Activated CD4-positive, alpha-beta T cell treated with anti-CD3 and anti-CD28 coated beads, Interleukin-10, Interleukin-2, amounts not matched to agents 100 ng/mL and 50 ng/mL, durations not matched to agents 16 hours and 8 hours (primary cell): ENCODE measurements around the gene ZHX3.
"Not testable (repeated sequence)": the region's sequence is repeated elsewhere in the genome, so short reads cannot be mapped to it uniquely, and the experiment has no call there.

Experiments
- DNase-seq: peaks from one replicate; pipeline ENCODE4 v3.0.0-alpha.2; 2020

The ZHX3 gene

DNA sequence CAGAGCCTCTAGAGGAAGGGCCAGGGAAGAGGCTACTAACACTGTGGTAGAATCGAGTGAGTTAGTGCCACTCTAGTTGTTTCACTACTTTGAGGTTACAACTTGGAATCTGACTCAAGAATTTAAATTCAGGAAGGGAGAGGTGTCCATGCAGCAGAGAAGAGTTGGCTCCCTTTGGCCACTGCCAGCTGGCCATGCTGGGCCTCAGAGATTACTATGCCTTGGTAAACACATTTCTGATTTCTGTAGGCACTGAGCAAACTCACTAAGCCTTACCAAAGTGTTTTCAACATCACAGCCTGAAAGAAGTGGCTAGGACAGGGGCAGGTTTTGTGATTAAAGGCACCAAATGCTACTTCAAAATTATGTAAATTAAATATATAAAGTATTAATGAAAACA is 61.9 kb downstream of the ZHX3 start:
- no peak for DNase-seq

DNA sequence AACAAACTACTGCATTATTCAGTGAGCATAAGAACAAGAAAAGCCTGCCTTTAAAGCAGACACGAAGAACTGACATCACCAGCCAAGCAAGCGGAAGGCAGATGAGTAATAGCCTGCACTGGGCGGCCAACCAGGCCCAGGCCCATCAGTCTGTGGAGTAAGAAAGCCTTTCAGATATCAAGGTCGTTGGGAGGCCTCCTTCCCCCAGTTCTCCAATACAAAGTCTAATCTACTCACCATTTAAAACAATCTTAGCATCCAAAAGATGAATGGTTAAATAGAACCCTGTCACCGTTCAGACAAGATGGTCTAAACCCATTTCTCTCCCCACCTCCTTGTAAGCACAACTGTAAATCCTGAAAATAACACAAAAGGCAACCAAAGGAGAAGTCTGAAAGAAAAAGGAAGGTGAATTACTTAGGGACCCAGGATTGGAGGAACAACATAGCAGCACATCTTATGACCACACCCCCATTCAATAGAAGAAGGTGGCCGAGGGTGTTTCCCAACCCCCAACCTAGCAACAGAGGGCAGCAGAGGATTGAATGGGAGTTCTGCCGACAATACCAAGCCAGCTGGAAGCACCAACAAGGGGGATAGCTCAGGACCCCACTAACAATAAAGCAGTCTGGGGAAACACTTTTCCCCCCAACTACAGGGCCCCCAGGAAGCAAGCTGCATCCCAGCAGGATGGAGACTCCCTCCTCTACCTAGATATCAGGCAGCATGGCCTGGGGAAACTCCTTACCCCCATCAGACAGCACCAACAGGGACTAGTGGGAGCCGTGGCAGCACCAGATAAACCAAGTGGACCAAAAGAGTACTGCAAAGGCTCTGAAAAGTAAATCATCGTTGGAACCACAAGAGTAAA is 67.9 kb downstream of the ZHX3 start:
- DNase-seq = peak; percentile 10

DNA sequence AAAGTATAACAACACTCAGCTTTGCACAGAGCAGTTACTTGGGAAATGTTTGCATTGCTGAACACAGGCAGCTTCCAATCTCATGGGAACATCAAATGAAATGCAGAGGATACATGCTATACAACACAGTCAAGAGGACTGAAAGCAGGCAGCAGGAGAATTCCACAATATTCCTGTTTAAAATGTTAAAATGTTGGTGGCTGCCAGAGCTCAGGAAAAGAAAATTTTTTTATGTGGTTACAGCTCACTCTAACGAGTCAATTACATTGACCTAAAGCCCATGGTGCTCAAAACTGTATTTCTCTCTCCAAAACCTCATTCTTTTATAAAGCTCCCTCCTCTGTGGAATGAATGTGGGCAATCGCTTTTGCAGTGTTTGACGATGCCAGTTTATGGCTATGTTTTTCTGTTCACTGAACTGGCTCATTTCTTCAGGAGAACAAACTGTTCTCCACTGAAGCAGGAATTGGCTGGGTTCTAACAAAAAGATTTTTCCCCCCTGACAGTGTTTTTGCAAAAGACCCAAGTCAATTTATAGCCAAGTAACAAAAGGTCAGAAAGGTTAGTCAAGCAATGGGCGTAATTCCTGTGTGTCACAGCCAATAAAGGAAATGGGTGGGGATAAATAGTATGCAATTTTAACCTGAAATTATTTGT is 69.0 kb downstream of the ZHX3 start:
- no peak for DNase-seq

DNA sequence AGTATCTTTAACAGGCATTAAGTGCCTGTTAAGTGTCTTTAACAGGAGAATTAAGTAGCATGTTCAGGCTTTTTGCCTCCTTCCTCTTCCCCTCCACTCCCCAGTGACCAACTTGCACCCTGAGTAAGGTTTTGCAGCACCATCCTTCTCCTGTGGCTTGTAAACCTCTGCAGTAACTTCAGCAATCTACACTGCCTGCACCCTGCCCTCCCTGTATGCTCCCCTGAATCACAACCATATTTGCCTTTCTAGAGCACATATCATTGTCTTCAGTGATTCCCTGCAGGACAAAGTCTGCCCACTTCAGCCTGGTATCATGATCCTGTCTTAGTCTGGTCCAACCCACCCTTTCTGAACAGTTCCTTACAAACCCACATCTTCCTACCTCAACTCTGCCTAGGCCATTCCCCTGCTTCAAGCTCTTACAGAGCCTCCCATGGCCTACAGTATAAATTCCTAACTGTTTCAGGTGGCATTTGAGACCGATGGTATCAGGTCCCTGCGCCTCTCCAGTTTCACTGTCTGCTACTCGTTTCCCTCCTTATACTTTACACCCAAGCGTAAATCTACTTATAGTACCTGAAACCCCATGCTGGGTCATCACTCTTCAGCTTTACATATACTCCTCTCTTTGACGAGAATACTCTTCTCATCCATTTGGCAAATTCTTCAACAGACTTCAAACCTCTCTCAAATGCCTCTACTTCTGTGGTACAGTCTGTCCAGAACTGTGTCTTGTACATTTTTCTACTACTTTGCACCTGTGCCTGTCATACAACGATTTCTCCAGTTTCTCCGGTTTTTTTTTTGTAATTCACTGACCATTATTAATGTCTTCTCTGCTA is 69.8 kb downstream of the ZHX3 start:
- no peak for DNase-seq

DNA sequence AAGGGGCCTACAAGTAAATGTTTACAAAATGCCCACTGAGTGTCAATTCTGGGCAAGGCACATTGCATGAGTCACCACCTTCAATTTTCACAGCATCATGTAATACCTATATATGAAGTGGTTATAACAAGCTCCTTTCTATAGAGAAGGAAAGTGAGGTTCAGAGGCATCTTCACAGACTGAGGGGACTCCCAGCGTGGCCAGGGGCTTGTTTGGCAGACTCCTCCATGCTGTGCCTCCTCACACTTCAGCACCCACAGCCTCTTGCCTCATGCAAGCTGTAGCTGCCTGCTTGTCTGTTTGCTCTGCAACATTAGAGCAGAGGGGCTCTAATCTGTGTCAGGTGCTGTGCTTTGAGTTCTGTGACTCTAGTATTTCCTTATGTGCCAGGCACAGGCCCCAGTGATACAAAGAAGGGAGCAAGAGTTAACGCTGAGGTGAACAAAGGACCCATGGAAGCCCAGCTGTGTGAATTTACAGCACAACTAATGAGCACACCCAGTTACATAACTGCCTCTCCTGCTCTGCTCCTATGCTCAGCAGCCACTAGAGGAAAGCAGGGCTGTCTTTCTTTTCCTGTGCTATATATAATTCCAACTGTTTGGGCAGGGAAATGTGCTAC is 72.3 kb downstream of the ZHX3 start:
- DNase-seq = no peak

DNA sequence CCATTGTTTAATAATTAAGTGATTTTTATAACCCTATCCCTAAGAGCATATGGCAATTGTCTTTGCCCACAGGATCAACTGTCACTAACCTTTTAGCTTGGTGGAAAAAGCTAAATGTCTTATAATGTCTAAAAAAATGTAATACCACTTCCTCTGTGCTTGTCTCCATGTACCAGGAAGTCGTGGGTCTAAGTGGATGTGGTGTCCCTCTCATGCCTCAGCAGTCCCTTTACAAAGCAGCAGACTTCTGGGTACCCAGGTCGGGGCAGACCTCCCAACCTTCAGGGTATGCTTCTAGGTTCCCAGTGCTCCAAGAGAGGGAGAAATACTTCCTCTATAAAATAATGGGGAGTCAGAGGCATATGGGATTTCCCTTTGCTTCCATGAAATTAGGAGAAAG is 74.7 kb downstream of the ZHX3 start:
- DNase-seq = no peak

DNA sequence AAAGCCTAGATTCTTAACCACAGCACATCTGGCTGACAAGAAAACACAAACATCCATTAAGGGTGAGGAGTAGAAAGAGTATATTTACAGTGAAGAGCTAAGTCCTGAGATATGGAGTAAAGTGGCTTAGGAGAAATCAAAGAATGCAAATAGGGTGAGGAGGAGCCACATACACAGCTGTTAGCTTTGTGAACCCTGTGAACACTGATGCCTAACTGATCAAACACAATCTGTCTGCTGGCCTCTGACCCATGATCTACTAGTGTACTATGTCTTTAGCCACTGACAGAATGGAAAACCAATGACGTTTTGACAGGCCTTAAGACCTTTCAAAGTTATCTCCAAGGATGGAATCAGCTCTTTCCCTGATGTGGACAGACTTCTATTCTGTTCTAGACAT is 75.2 kb downstream of the ZHX3 start:
- DNase-seq = no peak

DNA sequence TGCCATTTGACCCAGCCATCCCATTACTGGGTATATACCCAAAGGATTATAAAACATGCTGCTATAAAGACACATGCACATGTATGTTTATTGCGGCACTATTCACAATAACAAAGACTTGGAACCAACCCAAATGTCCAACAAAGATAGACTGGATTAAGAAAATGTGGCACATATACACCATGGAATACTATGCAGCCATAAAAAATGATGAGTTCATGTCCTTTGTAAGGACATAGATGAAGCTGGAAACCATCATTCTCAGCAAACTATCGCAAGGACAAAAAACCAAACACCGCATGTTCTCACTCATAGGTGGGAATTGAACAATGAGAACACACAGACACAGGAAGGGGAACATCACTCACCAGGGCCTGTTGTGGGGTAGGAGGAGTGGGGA is 80.3 kb downstream of the ZHX3 start:
- not testable (repeated sequence) for DNase-seq

DNA sequence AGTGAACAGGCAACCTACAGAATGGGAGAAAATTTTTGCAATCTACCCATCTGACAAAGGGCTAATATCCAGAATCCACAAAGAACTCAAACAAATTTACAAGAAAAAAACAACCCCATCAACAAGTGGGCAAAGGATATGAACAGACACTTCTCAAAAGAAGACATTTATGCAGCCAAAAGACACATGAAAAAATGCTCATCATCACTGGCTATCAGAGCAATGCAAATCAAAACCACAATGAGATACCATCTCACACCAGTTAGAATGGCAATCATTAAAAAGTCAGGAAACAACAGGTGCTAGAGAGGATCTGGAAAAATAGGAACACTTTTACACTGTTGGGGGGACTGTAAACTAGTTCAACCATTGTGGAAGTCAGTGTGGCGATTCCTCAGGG is 80.7 kb downstream of the ZHX3 start:
- DNase-seq = not testable (repeated sequence)

DNA sequence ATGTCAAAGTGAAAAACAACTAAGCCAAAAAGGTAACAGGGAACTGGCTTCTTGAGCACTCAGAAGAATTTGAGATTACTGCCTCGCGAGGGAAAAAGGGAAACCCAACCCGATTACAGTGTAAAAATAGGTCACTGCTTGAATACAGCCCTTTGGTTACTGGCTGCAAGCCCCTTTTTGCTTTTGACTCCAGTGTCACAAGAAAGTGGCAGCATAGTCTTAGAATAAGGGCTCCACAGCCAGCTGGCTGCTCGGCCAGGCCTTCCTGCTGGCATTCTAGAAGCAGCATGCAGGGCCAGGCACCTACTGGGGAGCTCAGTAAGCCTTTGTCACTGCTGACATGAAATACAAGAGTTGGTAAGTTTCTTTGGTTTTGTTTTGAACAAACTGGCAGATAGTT is 83.0 kb downstream of the ZHX3 start:
- DNase-seq = peak; percentile 21

DNA sequence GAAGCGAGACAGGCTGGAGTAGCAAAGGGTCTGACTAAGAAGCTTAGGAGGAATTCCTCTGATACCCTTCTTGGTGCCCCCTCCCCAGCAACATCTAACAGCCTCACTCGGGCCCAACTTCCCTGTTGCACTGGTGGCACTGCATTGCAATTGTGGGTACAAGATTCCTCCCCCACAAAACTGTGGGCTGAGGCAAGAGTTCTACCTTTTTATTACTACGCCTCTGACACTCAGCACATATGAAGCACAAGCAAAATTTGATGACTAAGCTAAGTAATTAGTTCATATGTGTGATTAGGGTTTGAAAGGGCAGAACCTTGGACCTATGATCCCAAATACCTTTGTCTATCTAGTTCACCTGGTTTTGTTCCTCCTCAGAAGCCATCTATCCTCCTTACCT is 83.5 kb downstream of the ZHX3 start:
- DNase-seq = no peak

DNA sequence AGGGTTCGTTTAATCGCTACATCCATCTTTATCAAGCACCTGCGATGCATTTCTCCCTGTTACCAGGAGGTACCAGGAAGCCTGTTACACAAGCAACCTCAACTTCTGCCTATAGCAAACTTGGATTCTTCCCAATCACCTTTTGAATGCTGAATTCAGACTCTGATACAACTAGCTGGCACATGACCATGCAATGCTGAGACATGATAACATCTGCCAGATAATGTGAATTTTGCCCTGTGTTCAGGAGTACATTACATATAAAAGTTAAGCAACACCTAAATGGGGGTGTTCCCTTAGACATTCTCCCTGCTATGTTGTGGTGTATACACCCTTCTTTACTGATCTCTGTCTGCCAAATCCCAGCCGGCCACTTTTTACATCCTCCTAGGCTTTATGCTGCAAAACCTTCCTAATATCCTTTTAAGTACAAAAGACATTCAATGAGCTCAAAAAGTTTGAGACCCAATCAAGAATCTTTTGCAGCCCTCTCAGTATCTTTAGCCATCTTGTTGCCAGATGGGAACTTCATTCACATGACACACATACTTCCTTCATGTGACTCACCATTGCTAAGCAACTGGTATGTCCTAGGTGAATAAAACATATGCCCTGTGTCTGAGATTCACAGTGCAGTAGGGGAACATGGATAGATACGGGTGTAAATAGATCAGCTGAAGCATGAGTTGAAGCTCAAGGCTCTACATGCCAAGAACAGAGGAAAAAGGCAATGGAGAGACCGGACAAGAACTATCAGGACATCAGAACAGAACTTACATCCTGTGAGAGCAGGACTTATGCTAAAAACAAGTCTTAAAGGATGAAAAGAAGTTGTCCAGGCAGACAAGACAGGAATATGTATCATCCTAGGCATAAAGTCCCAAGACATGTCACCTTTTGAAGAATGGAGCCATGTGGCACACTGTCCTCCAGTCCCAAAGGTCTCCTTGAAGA is 84.3 kb downstream of the ZHX3 start:
- DNase-seq = no peak

DNA sequence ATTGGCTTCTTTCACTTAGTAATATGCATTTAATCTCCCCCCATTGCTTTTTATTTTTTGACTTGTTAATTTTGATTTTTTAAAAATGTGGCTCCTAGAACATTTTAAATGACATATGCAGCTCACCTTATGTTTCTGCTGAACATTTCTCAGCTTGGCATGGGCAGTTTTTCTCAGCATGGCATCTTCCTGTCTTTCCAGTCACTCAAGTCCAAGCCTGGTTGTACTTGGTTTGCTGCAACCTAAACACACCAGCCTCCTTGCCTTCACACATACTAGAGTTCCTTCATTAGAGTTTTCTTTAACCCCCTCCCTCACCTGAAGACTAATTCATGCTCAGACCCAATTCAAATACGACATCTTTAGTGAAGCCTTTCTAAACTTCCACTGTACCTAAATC is 86.4 kb downstream of the ZHX3 start:
- DNase-seq = no peak

DNA sequence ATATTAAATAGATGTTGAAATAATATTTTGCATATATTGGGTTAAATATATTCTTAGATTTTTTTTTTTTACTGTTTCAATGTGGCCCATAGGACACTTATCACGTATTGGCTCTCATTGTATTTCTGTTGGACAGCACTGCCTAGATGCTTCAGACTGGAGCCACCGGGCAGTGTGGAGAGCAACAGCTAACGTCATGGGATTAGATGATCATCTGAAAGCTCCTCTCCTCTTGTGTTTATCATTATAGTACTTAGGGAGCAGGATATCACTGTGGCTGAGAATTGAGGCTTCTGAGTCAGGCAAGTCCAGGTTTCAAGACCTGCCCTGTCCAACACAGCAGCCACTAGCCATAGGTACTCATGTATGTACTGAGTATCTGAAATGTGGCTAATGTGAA is 87.4 kb downstream of the ZHX3 start:
- no peak for DNase-seq

DNA sequence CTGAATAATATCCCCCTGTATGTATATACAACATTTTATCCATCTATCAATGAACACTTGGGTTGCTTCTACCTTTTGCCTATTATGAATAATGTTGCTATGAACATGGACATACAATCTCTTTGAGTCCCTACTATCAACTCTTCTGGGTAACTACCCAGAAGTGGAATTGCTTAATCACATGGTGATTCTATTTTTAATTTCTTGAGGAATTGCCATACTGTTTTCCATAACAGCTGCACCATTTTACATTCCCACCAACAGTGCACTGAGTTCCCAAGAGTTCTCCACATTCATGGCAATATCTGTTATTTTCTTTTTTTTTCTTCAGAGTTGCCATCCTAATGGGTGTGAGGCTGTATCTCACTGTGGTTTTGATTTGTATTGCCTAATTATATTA is 88.3 kb downstream of the ZHX3 start:
- DNase-seq = no peak

DNA sequence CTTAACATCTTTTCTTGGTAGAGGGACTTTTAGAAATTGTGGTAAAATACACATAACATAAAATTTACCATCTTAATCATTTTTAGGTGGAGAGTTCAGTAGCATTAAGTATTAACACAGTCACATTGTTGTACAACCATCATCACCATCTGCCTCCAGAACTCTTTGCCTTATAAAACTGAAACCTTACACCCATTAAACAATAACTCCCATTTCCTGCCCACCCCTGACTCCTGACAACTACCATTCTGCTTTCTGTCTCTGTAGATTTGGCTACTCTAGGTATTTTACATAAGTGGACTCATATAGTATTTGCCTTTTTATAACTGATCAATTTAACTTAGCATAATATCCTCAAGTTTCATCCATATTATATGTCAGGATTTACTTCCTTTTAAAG is 88.7 kb downstream of the ZHX3 start:
- DNase-seq = no peak

DNA sequence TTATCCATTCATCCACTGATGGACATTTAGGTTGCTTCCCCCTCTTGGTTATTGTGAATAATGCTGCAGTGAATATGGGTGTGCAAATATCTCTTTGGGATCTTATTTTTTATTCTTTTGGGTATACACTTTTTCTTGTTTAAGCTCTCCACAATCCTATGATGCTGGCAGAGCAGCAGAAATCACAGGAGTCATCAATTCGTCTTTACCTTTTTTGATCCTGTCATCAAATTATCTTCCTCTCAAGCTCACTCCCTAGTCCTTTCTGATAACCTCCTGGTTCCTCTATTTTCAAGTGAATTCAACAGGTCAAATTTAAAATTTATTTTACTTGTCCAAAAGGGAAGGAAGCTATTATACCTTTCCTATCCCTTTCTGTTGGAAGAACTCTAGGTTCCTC is 91.1 kb downstream of the ZHX3 start:
- DNase-seq = no peak

DNA sequence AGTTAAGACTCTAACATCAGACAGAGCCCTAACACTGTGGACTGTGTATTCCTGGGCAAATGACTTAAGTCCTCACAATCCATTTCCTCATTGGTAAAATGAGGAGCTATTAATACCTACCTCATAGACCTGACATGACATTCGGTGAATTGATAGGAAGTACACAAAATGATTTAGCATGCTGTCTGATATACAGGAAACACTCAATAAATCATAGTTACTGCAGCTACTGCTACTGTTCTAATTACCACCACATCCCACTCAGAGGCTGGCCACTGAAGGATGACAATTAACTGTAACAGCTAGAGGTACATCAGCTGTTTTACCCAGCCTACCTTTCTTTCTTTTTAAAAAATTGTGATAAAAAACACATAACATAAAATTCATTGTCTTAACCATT is 92.4 kb downstream of the ZHX3 start:
- no peak for DNase-seq

DNA sequence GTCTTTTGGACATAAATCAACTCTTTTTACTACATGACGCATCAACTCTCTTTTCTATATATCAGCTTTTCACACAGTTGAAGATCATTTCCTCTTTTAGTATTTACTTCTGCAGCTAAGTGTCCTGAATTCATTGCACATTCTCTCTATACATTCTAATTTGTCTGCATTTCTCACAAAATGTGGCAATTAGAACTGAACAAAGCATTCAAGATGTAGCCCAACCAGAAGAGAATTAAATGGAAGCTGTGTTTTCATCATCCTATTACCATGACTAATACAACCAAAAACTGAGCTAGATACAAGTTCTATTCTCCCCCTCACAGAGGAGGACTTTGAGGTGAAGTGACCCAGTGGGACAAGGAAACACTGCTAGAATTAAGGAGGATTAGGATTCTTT is 93.2 kb downstream of the ZHX3 start:
- DNase-seq = no peak

DNA sequence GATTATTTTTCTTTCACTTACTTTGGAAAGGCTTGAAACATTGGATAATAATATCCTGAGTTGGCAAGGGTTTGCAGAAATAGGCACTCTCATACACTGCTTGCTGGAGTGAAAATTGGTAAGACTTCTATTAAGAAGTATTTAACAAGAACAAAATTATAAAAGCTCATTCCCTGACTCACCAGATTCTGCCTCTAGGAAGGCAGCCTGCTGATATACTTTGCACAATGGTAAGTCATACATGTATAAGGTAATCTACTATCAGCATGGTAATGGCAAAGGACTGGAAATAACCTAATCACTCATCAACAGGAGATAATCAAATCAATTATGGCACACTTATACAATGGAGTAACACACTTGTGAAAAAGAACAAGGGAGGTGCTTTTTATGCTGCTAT is 94.4 kb downstream of the ZHX3 start:
- DNase-seq = no peak

DNA sequence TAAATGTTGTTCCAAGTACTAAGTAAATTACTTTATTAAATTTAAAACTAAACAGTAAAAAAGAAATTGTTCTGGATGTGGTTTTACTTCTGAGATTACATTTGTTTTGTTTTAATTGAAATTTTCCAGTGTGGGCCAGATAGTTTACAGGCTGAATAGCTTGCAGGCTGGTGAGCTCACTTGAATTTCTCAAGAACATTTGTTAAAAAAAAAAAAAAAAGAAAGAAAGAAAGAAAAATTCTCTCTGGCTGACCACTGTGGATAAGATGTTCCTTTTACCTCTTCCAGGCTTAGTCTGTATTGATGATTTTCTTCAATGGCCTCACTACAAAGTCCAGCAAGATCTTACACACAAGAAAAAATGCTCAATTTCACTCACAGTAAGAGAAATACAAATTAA is 94.8 kb downstream of the ZHX3 start:
- no peak for DNase-seq

DNA sequence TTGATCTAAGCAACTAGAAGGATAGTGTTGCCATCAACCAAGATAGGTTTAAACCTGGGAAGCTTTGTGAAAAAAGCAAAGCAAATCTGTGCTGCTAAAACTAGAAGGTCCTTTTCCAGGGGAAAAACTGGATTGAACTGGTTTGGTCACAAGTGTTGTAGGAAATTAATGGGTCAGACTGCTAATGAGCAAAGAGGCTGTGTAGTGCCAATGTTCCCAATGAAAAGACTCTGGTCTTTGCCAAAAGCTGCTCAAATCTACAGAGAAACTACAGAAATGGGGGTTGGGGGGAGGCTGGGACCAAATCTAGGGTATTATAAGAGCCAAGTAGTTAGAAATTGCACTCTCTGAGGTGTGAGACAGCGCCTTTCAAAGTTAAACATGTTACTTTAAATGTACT is 95.2 kb downstream of the ZHX3 start:
- DNase-seq = no peak
